OCI-LY7 (cell line): Measurements from ENCODE around the gene RUNX1. TPM values are rescaled to one million over a fixed set of nuclear protein-coding genes. Genes with fewer than 3 reads are reported as not detected.
A peak's percentile ranks its signal among the peaks of the same experiment; 100 is the strongest.

Experiments used
- BruUV-seq: library from RNA; stranded (reverse); fragments of 400-500 nt; replicated peaks from 2 replicates; lab custom pipeline; 2021; lab: Mats Ljungman, UMichigan
- CTCF ChIA-PET: fragments of 300-600 bp; sonication (Branson Sonifier 250); formaldehyde crosslinking; loops from one replicate; lab custom pipeline; 2022; ENCODE audit warnings: antibody characterized with exemption; ENCODE audit not compliant: unreplicated experiment; lab: Charles Lee
- POLR2A ChIA-PET: fragments of 300-600 bp; sonication (Branson Sonifier 250); formaldehyde crosslinking; loops from one replicate; lab custom pipeline; 2022; ENCODE audit warnings: antibody characterized with exemption; lab: Charles Lee
- DNase-seq: peaks from one replicate; pipeline ENCODE4 v3.0.0-alpha.2; 2015; ENCODE audit warnings: low spot score
- H2AFZ ChIP-seq: fragments of 200-600 bp; sonication (generic), shearing (Covaris generic); 2 replicates; pipeline ENCODE4 v1.6.1; 2014; ENCODE audit warnings: mild to moderate bottlenecking, antibody characterized with exemption, low read length, moderate library complexity
- H3K27ac ChIP-seq: fragments of 200-600 bp; sonication (generic); 2 replicates; pipeline ENCODE4 v1.5.1; 2014; ENCODE audit warnings: mixed run types, low read depth, mild to moderate bottlenecking, moderate library complexity, low read length, inconsistent platforms; ENCODE audit not compliant: poor library complexity, severe bottlenecking
- H3K36me3 ChIP-seq: fragments of 200-600 bp; sonication (generic); 2 replicates; pipeline ENCODE4 v1.6.1; 2014; ENCODE audit warnings: mild to moderate bottlenecking, antibody characterized with exemption, low read length, moderate library complexity, mixed read lengths; ENCODE audit not compliant: insufficient read depth
- H3K4me1 ChIP-seq: fragments of 200-600 bp; sonication (generic); 2 replicates; pipeline ENCODE4 v1.5.1; 2014; ENCODE audit warnings: mild to moderate bottlenecking, low read length; ENCODE audit not compliant: insufficient read depth, poor library complexity, severe bottlenecking
- H3K4me2 ChIP-seq: fragments of 200-600 bp; sonication (generic); 2 replicates; pipeline ENCODE4 v1.6.1; 2014; ENCODE audit warnings: mild to moderate bottlenecking, low read length
- H3K4me3 ChIP-seq: fragments of 200-600 bp; sonication (generic); 2 replicates; pipeline ENCODE4 v1.5.1; 2014; ENCODE audit warnings: mild to moderate bottlenecking, low read depth, low read length; ENCODE audit not compliant: poor library complexity, severe bottlenecking
- H3K79me2 ChIP-seq: fragments of 200-600 bp; sonication (generic); 2 replicates; pipeline ENCODE4 v1.6.1; 2016; ENCODE audit warnings: low read depth, mild to moderate bottlenecking, low read length, moderate library complexity, mixed read lengths; ENCODE audit not compliant: insufficient read depth
- H3K9me2 ChIP-seq: fragments of 200-600 bp; sonication (generic); 2 replicates; pipeline ENCODE4 v1.6.1; 2016; ENCODE audit warnings: mild to moderate bottlenecking, low read length, mixed read lengths; ENCODE audit not compliant: insufficient read depth
- H3K9me3 ChIP-seq: fragments of 200-600 bp; sonication (generic); 2 replicates; pipeline ENCODE4 v1.6.1; 2014; ENCODE audit warnings: mild to moderate bottlenecking, mixed run types, low read length, mixed read lengths
- H4K20me1 ChIP-seq: fragments of 200-600 bp; sonication (generic); 2 replicates; pipeline ENCODE4 v1.6.1; 2014; ENCODE audit warnings: mild to moderate bottlenecking, antibody characterized with exemption, low read length, moderate library complexity, mixed read lengths; ENCODE audit not compliant: insufficient read depth
- CTCF ChIP-seq: fragments of 200-600 bp; sonication (generic); conservative IDR thresholded peaks from 2 replicates; pipeline ENCODE4 v1.5.1; 2014; ENCODE audit warnings: mild to moderate bottlenecking, antibody characterized with exemption, low read length, moderate library complexity, mixed read lengths
- EZH2phosphoT487 ChIP-seq: fragments of 200-600 bp; sonication (generic); IDR thresholded peaks from 2 replicates; pipeline ENCODE4 v1.6.1; 2018; ENCODE audit warnings: low read depth, borderline replicate concordance, mild to moderate bottlenecking, mixed run types, antibody characterized with exemption, low read length, moderate library complexity, mixed read lengths
- intact Hi-C: fragments of 100-400 bp; cut with micrococcal nuclease; formaldehyde crosslinking; loops from one replicate; pipeline ENCODE4 v1.10.0; 2022; ENCODE audit not compliant: unreplicated experiment
- total RNA-seq, 2 experiments: library from RNA; depleted of rRNA in 1 of 2; stranded (reverse); fragments of >200 nt in 1 of 2; shearing (Covaris generic) in 1 of 2; gene quantifications; 2 replicates each; pipeline ENCODE4 v1.2.3, GENCODE V29; 2014 to 2022

RUNX1 gene
- total RNA-seq, 2 experiments from 2014 or later: 30.5 to 40.8 TPM

GRCh38 chr21:34974162-34974981, 74.7 kb downstream of the RUNX1 start:
- Histone ChIP-seq H3K9me3 (no peaks in the 10 kb centered on the region), H3K36me3 (0 out of 2 replicates have a peak, but pooled peaks cover 3% of the 10 kb centered on the region), H3K4me1 (peaks cover 25% of the 10 kb centered on the region), H3K79me2 (peaks cover 40% of the 10 kb centered on the region; the same call in 1 of the 2 replicates), H2AFZ (no peak overlapping the region), H3K4me2 (peak overlapping the region; percentile 76), H4K20me1 (peaks cover 27% of the 10 kb centered on the region; the same call in 1 of the 2 replicates), H3K27ac (no peak overlapping the region), H3K9me2 (no peaks in the 10 kb centered on the region), H3K4me3 (peak overlapping the region; percentile 15)
- peak; percentile 73 for DNase-seq
- ChIA-PET CTCF (no interaction called here), POLR2A (interaction anchor here (0.6 to 2.2 kb wide), 7 partner anchors 10 to 231 kb away, joined by 3 to 7 read pairs (median 4); no protein-coding TSS in a partner anchor)
- intact Hi-C loops: loop anchor here (1.0 to 2.0 kb wide), 2 partner anchors 52 to 75 kb away; partner anchors contain the start of gene RUNX1
- BruUV-seq: no TSS peak
- TF ChIP-seq EZH2phosphoT487 (no peak), CTCF (no peak)

- DNase-seq: no peak
- Histone ChIP-seq H3K36me3 (0 out of 2 replicates have a peak, but pooled peaks cover 7% of the 10 kb centered on the region), H3K9me2 (no peaks in the 10 kb centered on the region), H3K4me1 (peaks cover 25% of the 10 kb centered on the region), H4K20me1 (peaks cover 27% of the 10 kb centered on the region; the same call in 1 of the 2 replicates), H3K4me2 (peak overlapping the region; percentile 76), H3K79me2 (peaks cover 40% of the 10 kb centered on the region; the same call in 1 of the 2 replicates), H3K27ac (no peak overlapping the region), H3K9me3 (no peaks in the 10 kb centered on the region), H2AFZ (no peak overlapping the region), H3K4me3 (no peak overlapping the region)
- no peak for TF ChIP-seq CTCF
- BruUV-seq: no TSS peak
- CTCF ChIA-PET: no interaction called here
- intact Hi-C loops: loop anchor here (1.0 to 2.0 kb wide), 2 partner anchors 53 to 76 kb away; partner anchors contain the start of gene RUNX1
- POLR2A ChIA-PET: interaction anchor here (0.6 to 2.2 kb wide), 6 partner anchors 10 to 231 kb away, joined by 3 to 7 read pairs (median 4); no protein-coding TSS in a partner anchor
These were observed 75.4 kb downstream of the RUNX1 start for GRCh38 chr21:34973685-34974084.
